Fibroblast of the aortic adventitia (primary cell): ENCODE results near the gene PDF. TPM values are rescaled to one million over a fixed set of nuclear protein-coding genes. Genes with fewer than 3 reads are reported as not detected.
"Not testable (repeated sequence)": the region's sequence is repeated elsewhere in the genome, so short reads cannot be mapped to it uniquely, and the experiment has no call there.

Source experiments
- DNase-seq: peaks from one replicate; pipeline ENCODE4 v3.0.0-alpha.2; 2010; ENCODE audit warnings: low read depth
- H3K4me3 ChIP-seq: 2 replicates; pipeline ENCODE4 v1.5.1; 2011; ENCODE audit warnings: low read depth, mild to moderate bottlenecking, control low read depth, low read length, moderate library complexity
- CTCF ChIP-seq: IDR thresholded peaks from 2 replicates; pipeline ENCODE4 v1.5.1; 2011; ENCODE audit warnings: mild to moderate bottlenecking, low read length, control low read depth, inconsistent platforms; ENCODE audit not compliant: insufficient read depth
- total RNA-seq: library from RNA; depleted of rRNA; stranded (reverse); fragments of >200 nt; gene quantifications from 2 replicates; pipeline ENCODE4 v1.2.3, GENCODE V29; 2012; ENCODE audit warnings: low replicate concordance

The PDF gene
- total RNA-seq, 1 donor, result 16.9 TPM

- no peak for TF ChIP-seq CTCF
These were observed 28.1 kb downstream of the PDF start for GRCh38 chr16:69302301-69302700.

GRCh38 chr16:69301861-69302260 lies 28.5 kb downstream of the PDF start:
- H3K4me3 ChIP-seq, result no peak overlapping the region
- no peak for TF ChIP-seq CTCF
- DNase-seq, result no peak

More at GRCh38 chr16:69302301-69302700, 28.1 kb downstream of the PDF start:
- H3K4me3 ChIP-seq, result no peak overlapping the region
- no peak for DNase-seq

GRCh38 chr16:69301187-69301586 lies 29.2 kb downstream of the PDF start:
- TF ChIP-seq CTCF, result no peak
- H3K4me3 ChIP-seq, result no peak overlapping the region
- DNase-seq, result no peak

GRCh38 chr16:69298261-69298660 lies 32.1 kb downstream of the PDF start:
- DNase-seq, result no peak
- no peak overlapping the region for H3K4me3 ChIP-seq
- no peak for TF ChIP-seq CTCF

- H3K4me3 ChIP-seq, DNase-seq: not testable (repeated sequence)
These were observed 33.6 kb downstream of the PDF start for GRCh38 chr16:69296771-69297170.

- DNase-seq, result no peak
- no peak for TF ChIP-seq CTCF
- H3K4me3 ChIP-seq, result no peak overlapping the region
These were observed 36.3 kb downstream of the PDF start for GRCh38 chr16:69294051-69294450.

- no peak overlapping the region for H3K4me3 ChIP-seq
- DNase-seq, result no peak
- no peak for TF ChIP-seq CTCF
These were observed 37.0 kb downstream of the PDF start for GRCh38 chr16:69293401-69293800.

- H3K4me3 ChIP-seq, DNase-seq: not testable (repeated sequence)
These were observed 38.7 kb downstream of the PDF start for GRCh38 chr16:69291657-69292056.
